Measurements from ENCODE around the gene PRR35.
A peak's percentile ranks its signal among the peaks of the same experiment; 100 is the strongest.

The PRR35 gene

GRCh38 chr16:606656-607307 is 46.6 kb downstream of the PRR35 start:
- Histone ChIP-seq H3K4me3 (ENCODE audit: insufficient read length, low read depth) (no peak overlapping the region), H3K4me1 (ENCODE audit: insufficient read depth, insufficient read length) (peaks cover 6% of the 10 kb centered on the region), H3K9ac (ENCODE audit: insufficient read length, low read depth) (no peak overlapping the region), H3K27me3 (ENCODE audit: insufficient read depth, insufficient read length) (peaks cover 3% of the 10 kb centered on the region), H3K36me3 (ENCODE audit: insufficient read depth, insufficient read length, low read length) (no peaks in the 10 kb centered on the region), H3K9me3 (ENCODE audit: insufficient read depth, low read length) (peaks cover 5% of the 10 kb centered on the region; the same call in 1 of the 2 replicates)
- DNase-seq (ENCODE audit: low read depth, low spot score) = no peak
- TF ChIP-seq ZNF274 (IDR thresholded peaks at IDR 0.05; ENCODE audit: low read depth, low read length) = no peak
- TF ChIP-seq SUZ12 (IDR thresholded peaks at IDR 0.05; ENCODE audit: extremely low read depth, insufficient read depth, insufficient read length) = no peak
- no peak for TF ChIP-seq YY1 (IDR thresholded peaks at IDR 0.05; ENCODE audit: insufficient read depth, insufficient read length)

DNA sequence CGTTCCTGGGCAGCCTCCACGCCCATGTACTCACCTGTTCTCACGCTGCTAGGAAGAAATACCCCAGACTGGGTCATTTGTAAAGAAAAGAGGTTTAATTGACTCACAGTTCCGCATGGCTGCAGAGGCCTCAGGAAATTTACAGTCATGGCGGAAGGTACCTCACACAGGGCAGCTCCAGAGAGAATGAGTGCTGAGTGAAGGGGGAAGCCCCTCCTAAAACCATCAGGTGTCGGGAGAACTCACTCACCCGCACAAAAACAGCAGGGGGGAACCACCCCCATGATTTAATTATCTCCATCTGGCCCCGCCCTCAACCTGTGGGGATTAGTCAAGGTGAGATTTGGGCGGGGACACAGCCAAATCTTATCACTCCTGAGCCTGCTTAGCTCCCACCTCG is 47.8 kb downstream of the PRR35 start:
- no peak for TF ChIP-seq SUZ12 (IDR thresholded peaks at IDR 0.05; ENCODE audit: extremely low read depth, insufficient read depth, insufficient read length)
- no peak for TF ChIP-seq YY1 (IDR thresholded peaks at IDR 0.05; ENCODE audit: insufficient read depth, insufficient read length)
- TF ChIP-seq ZNF274 (IDR thresholded peaks at IDR 0.05; ENCODE audit: low read depth, low read length) = no peak
- H3K9ac ChIP-seq (ENCODE audit: insufficient read length, low read depth) = no peak overlapping the region
- H3K4me3 ChIP-seq (ENCODE audit: insufficient read length, low read depth) = no peak overlapping the region
- peaks cover 3% of the 10 kb centered on the region for H3K27me3 ChIP-seq (ENCODE audit: insufficient read depth, insufficient read length)
- peaks cover 6% of the 10 kb centered on the region for H3K4me1 ChIP-seq (ENCODE audit: insufficient read depth, insufficient read length)
- no peaks in the 10 kb centered on the region for H3K36me3 ChIP-seq (ENCODE audit: insufficient read depth, insufficient read length, low read length)
- peaks cover 5% of the 10 kb centered on the region; the same call in 1 of the 2 replicates for H3K9me3 ChIP-seq (ENCODE audit: insufficient read depth, low read length)
- DNase-seq (ENCODE audit: low read depth, low spot score) = no peak

DNA sequence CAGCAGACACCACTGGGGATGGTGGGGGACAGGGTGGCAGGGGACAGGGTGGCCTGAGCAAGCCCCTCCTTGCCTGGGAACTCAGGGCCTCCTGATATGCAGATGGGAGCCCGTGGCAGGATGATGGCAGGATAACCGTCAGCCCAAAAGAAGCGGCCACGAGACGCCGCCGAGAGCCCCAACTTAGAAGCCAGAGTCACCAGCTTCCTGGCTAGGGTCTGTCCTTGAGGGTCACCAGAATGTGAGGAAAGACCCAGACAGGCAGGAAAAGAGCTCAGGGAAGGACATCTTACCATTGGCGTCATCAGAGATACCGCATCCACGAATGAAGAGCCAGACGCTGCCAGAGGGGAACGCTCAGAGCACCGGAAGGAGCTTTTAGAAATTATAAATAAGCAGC is 49.1 kb downstream of the PRR35 start:
- Histone ChIP-seq H3K4me1 (ENCODE audit: insufficient read depth, insufficient read length) (peaks cover 6% of the 10 kb centered on the region), H3K27me3 (ENCODE audit: insufficient read depth, insufficient read length) (peaks cover 3% of the 10 kb centered on the region), H3K36me3 (ENCODE audit: insufficient read depth, insufficient read length, low read length) (peaks cover 3% of the 10 kb centered on the region), H3K4me3 (ENCODE audit: insufficient read length, low read depth) (no peak overlapping the region), H3K9me3 (ENCODE audit: insufficient read depth, low read length) (peaks cover 11% of the 10 kb centered on the region; the same call in 1 of the 2 replicates), H3K9ac (ENCODE audit: insufficient read length, low read depth) (no peak overlapping the region)
- no peak for TF ChIP-seq SUZ12 (IDR thresholded peaks at IDR 0.05; ENCODE audit: extremely low read depth, insufficient read depth, insufficient read length)
- TF ChIP-seq YY1 (IDR thresholded peaks at IDR 0.05; ENCODE audit: insufficient read depth, insufficient read length) = no peak
- TF ChIP-seq ZNF274 (IDR thresholded peaks at IDR 0.05; ENCODE audit: low read depth, low read length) = no peak
- DNase-seq (ENCODE audit: low read depth, low spot score) = no peak

GRCh38 chr16:609984-610383 is 49.8 kb downstream of the PRR35 start:
- peaks cover 8% of the 10 kb centered on the region for H3K36me3 ChIP-seq (ENCODE audit: insufficient read depth, insufficient read length, low read length)
- H3K9ac ChIP-seq (ENCODE audit: insufficient read length, low read depth) = peak overlapping the region; percentile 36
- TF ChIP-seq ZNF274 (IDR thresholded peaks at IDR 0.05; ENCODE audit: low read depth, low read length) = no peak
- TF ChIP-seq SUZ12 (IDR thresholded peaks at IDR 0.05; ENCODE audit: extremely low read depth, insufficient read depth, insufficient read length) = no peak
- no peak for TF ChIP-seq YY1 (IDR thresholded peaks at IDR 0.05; ENCODE audit: insufficient read depth, insufficient read length)
- DNase-seq (ENCODE audit: low read depth, low spot score) = no peak
- peaks cover 9% of the 10 kb centered on the region; the same call in 1 of the 2 replicates for H3K9me3 ChIP-seq (ENCODE audit: insufficient read depth, low read length)
- peaks cover 6% of the 10 kb centered on the region for H3K4me1 ChIP-seq (ENCODE audit: insufficient read depth, insufficient read length)
- peaks cover 3% of the 10 kb centered on the region for H3K27me3 ChIP-seq (ENCODE audit: insufficient read depth, insufficient read length)
- no peak overlapping the region for H3K4me3 ChIP-seq (ENCODE audit: insufficient read length, low read depth)

DNA sequence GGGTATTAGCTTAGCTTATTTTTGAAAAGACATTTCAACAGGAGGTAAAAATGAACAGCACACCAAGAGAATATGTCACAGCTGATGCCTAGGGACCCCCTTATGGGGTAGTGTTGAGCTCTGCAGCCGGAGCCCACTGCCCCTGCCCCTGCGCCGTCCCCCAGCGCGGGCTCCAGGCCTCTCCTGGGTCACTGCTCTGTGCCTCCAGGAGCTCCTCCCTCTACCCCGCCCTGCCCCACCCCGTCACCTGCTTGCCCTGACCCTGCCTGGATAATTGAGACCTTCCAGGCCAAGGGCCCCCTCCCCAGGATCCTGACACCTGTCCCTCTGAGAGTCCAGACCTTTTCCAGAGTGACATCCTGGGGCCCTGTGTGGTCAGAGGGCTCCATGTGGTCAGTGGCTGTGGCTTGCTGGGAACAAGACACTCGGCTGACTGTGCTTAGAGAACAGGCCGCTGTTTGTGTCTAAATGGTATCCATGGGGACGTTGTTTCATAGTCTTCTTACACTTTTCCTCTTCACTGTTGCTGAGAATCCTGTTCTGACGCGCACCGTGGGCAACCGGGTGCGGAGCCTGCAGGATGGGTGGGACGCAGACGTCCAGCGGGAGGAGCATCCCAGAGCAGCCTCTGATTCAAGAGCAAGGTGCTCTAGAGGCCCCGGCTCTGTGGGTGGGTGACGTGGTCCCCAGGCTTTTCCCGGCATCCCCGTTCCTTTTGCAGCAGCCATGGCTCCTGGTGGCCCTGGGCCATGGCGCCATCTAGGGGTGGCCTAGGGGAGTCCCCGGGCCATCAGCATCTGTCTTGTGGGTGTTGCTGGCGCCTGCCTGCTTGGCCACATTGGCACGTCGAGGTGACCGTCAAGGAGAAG is 50.6 kb downstream of the PRR35 start:
- peaks cover under 1% of the 10 kb centered on the region for H3K27me3 ChIP-seq (ENCODE audit: insufficient read depth, insufficient read length)
- TF ChIP-seq SUZ12 (IDR thresholded peaks at IDR 0.05; ENCODE audit: extremely low read depth, insufficient read depth, insufficient read length) (no peak), ZNF274 (IDR thresholded peaks at IDR 0.05; ENCODE audit: low read depth, low read length) (no peak), YY1 (IDR thresholded peaks at IDR 0.05; ENCODE audit: insufficient read depth, insufficient read length) (no peak)

DNA sequence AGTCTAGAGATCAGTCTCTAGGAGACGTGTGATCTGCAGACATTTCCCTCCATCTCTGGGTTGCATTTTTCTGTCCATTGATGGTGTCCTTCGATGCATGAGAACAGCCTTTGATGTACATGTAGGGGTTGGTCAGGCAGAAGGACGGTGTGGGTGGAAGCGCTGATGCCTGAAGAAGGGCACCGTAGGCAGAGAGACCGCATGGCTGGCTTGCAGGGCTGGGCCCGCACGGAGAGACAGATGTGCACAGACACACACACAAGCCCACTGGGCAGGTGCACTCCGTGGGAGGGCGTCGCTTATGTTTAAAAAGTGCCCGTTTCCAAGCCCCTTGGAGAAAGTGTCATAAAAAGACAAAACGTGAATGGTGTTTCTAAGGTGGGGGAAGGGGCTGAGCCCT is 54.9 kb downstream of the PRR35 start:
- Histone ChIP-seq H3K9ac (ENCODE audit: insufficient read length, low read depth) (no peak overlapping the region), H3K9me3 (ENCODE audit: insufficient read depth, low read length) (peaks cover 6% of the 10 kb centered on the region; the same call in 1 of the 2 replicates), H3K36me3 (ENCODE audit: insufficient read depth, insufficient read length, low read length) (peaks cover 8% of the 10 kb centered on the region), H3K4me3 (ENCODE audit: insufficient read length, low read depth) (no peak overlapping the region), H3K27me3 (ENCODE audit: insufficient read depth, insufficient read length) (no peaks in the 10 kb centered on the region), H3K4me1 (ENCODE audit: insufficient read depth, insufficient read length) (peaks cover 3% of the 10 kb centered on the region)
- TF ChIP-seq ZNF274 (IDR thresholded peaks at IDR 0.05; ENCODE audit: low read depth, low read length) = no peak
- no peak for TF ChIP-seq SUZ12 (IDR thresholded peaks at IDR 0.05; ENCODE audit: extremely low read depth, insufficient read depth, insufficient read length)
- TF ChIP-seq YY1 (IDR thresholded peaks at IDR 0.05; ENCODE audit: insufficient read depth, insufficient read length) = no peak
- DNase-seq (ENCODE audit: low read depth, low spot score) = no peak

More for the DNA sequence above, 50.6 kb downstream of the PRR35 start:
- no peak overlapping the region for H3K9ac ChIP-seq (ENCODE audit: insufficient read length, low read depth)
- H3K36me3 ChIP-seq (ENCODE audit: insufficient read depth, insufficient read length, low read length) = peaks cover 8% of the 10 kb centered on the region
- peaks cover 6% of the 10 kb centered on the region; the same call in 1 of the 2 replicates for H3K9me3 ChIP-seq (ENCODE audit: insufficient read depth, low read length)
- H3K4me1 ChIP-seq (ENCODE audit: insufficient read depth, insufficient read length) = peaks cover 6% of the 10 kb centered on the region
- no peak overlapping the region for H3K4me3 ChIP-seq (ENCODE audit: insufficient read length, low read depth)
- no peak for DNase-seq (ENCODE audit: low read depth, low spot score)
